ENCODE data around the gene CSNK2A2. TPM values are rescaled to one million over a fixed set of nuclear protein-coding genes. Genes with fewer than 3 reads are reported as not detected.

The CSNK2A2 gene
- total and polyA plus RNA-seq, 8 donors: 18.3 to 59.0 (median 38.4) TPM

DNA sequence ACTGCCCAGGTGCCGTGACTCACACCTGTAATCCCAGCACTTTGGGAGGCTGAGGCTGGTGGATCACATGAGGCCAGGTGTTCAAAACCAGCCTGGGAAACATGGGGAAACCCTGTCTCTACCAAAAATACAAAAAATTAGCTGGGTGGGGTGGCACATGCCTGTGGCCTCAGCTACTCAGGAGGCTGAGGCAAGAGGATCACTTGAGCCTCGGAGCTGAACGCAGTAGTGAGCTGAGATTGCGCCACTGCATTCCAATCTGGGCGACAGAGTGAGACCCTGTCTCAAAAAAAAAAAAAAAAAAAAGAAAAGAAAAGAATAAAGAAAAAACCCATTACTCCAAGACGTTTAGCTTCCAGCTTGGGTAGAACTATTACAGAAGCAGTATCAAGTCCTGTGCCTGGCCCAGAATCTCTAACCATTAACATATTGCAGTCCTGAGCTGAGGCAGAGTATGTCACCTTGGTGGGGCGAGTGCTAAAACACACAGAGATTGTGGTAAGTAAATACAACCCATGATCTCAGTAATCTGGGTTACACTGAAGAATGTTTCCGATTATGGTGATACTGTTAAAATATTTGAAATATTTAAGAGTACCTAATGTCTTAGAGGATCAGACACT, 45.5 kb downstream of the CSNK2A2 start:
- FAIRE-seq (no peak), DNase-seq (no peak), ATAC-seq (no peak)
- no peak overlapping the region for H3K4me3 ChIP-seq
- intact Hi-C loops (cut with DNase I): no loop called here
- no peak overlapping the region for H3K27ac ChIP-seq
- H3K36me3 ChIP-seq: no peaks in the 10 kb centered on the region
- WGBS, 2 donors: 65 to 70% methylated on average over 8 of the region's 8 CpGs
- H3K9me3 ChIP-seq: no peaks in the 10 kb centered on the region
- TF ChIP-seq, protein P1, sequence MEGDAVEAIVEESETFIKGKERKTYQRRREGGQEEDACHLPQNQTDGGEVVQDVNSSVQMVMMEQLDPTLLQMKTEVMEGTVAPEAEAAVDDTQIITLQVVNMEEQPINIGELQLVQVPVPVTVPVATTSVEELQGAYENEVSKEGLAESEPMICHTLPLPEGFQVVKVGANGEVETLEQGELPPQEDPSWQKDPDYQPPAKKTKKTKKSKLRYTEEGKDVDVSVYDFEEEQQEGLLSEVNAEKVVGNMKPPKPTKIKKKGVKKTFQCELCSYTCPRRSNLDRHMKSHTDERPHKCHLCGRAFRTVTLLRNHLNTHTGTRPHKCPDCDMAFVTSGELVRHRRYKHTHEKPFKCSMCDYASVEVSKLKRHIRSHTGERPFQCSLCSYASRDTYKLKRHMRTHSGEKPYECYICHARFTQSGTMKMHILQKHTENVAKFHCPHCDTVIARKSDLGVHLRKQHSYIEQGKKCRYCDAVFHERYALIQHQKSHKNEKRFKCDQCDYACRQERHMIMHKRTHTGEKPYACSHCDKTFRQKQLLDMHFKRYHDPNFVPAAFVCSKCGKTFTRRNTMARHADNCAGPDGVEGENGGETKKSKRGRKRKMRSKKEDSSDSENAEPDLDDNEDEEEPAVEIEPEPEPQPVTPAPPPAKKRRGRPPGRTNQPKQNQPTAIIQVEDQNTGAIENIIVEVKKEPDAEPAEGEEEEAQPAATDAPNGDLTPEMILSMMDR (IDR thresholded peaks at IDR 0.05): no peak
- H3K4me1 ChIP-seq: no peaks in the 10 kb centered on the region
- no peaks in the 10 kb centered on the region for H3K27me3 ChIP-seq

DNA sequence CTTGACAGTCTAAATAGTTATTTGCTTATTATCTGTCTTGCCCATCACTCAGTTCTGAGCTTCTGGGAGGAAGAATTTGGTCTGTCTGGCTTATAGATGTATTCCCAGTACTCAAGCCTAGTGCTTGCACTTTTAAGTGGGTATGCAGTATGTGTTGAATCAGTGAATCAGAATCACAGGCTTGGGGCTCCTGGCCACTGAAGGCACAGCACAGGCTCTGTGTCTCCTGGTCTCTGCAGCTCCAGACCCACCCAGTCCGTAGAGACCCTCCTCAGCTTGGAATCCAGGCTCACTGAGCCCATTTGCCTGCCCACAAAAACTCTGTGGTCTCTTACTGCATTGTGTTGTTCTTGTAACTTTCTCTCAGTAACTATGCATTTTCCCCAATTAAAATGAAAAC, 49.4 kb downstream of the CSNK2A2 start:
- WGBS, 2 donors: 68% methylated on average over 1 of the region's 1 CpG

GRCh38 chr16:58148099-58148498, 49.8 kb downstream of the CSNK2A2 start:
- intact Hi-C loops (cut with DNase I): no loop called here

More for the DNA sequence above, 49.4 kb downstream of the CSNK2A2 start:
- H3K27me3 ChIP-seq: no peaks in the 10 kb centered on the region
- no peak overlapping the region for H3K27ac ChIP-seq
- no peak for FAIRE-seq
- no peak for ATAC-seq
- H3K4me1 ChIP-seq: no peaks in the 10 kb centered on the region
- intact Hi-C loops (cut with DNase I): no loop called here
- TF ChIP-seq, protein P1 (IDR thresholded peaks at IDR 0.05): no peak
- no peaks in the 10 kb centered on the region for H3K36me3 ChIP-seq
- H3K9me3 ChIP-seq: no peaks in the 10 kb centered on the region
- DNase-seq: no peak
- no peak overlapping the region for H3K4me3 ChIP-seq

GRCh38 chr16:58138852-58139251, 59.1 kb downstream of the CSNK2A2 start:
- Histone ChIP-seq H3K9me3 (no peaks in the 10 kb centered on the region), H3K4me3 (no peak overlapping the region), H3K36me3 (no peaks in the 10 kb centered on the region), H3K4me1 (no peaks in the 10 kb centered on the region), H3K27ac (no peak overlapping the region), H3K27me3 (no peaks in the 10 kb centered on the region)
- TF ChIP-seq, protein P1 (IDR thresholded peaks at IDR 0.05): no peak
- FAIRE-seq (no peak), ATAC-seq (no peak), DNase-seq (no peak)
- intact Hi-C loops (cut with DNase I): no loop called here

More at GRCh38 chr16:58148099-58148498, 49.8 kb downstream of the CSNK2A2 start:
- no peak for FAIRE-seq
- H3K4me1 ChIP-seq: no peaks in the 10 kb centered on the region
- no peaks in the 10 kb centered on the region for H3K27me3 ChIP-seq
- no peak for DNase-seq
- ATAC-seq: no peak
- no peak overlapping the region for H3K4me3 ChIP-seq
- H3K9me3 ChIP-seq: no peaks in the 10 kb centered on the region
- TF ChIP-seq, protein P1 (IDR thresholded peaks at IDR 0.05): no peak
- no peak overlapping the region for H3K27ac ChIP-seq
- H3K36me3 ChIP-seq: no peaks in the 10 kb centered on the region
- WGBS, 2 donors: 85 to 97% methylated on average over 2 of the region's 2 CpGs

GRCh38 chr16:58137581-58137980, 60.3 kb downstream of the CSNK2A2 start:
- intact Hi-C loops (cut with DNase I): no loop called here

More at GRCh38 chr16:58137581-58137980, 60.3 kb downstream of the CSNK2A2 start:
- H3K9me3 ChIP-seq: no peaks in the 10 kb centered on the region
- ATAC-seq: no peak
- FAIRE-seq: no peak
- H3K36me3 ChIP-seq: no peaks in the 10 kb centered on the region
- no peak for DNase-seq
- no peak overlapping the region for H3K4me3 ChIP-seq
- H3K4me1 ChIP-seq: no peaks in the 10 kb centered on the region
- no peak overlapping the region for H3K27ac ChIP-seq
- TF ChIP-seq, protein P1 (IDR thresholded peaks at IDR 0.05): no peak
- WGBS, 2 donors: 75 to 86% methylated on average over 2 of the region's 2 CpGs
- H3K27me3 ChIP-seq: no peaks in the 10 kb centered on the region
